CD4-positive, alpha-beta memory T cell (primary cell): ENCODE measurements around the gene ZC3HAV1. TPM values are rescaled to one million over a fixed set of nuclear protein-coding genes. Genes with fewer than 3 reads are reported as not detected.

Experiments used
- CTCF ChIA-PET: fragments of 350-600 bp; sonication (Branson Sonifier 250); formaldehyde crosslinking; loops from one replicate; lab custom pipeline; 2021; ENCODE audit warnings: inconsistent platforms; ENCODE audit not compliant: partially characterized antibody; lab: Charles Lee
- POLR2A ChIA-PET: fragments of 350-600 bp; sonication (Branson Sonifier 250); formaldehyde crosslinking; loops from one replicate; lab custom pipeline; 2021; ENCODE audit not compliant: partially characterized antibody; lab: Charles Lee
- DNase-seq, 5 donors: peaks; one replicate each; pipeline versions ENCODE4 v3.0.0 to v3.0.0-alpha.2; 2020 to 2022; ENCODE audit warnings: mixed read lengths in 1 of 5
- H3K27ac ChIP-seq: one replicate; pipeline ENCODE4 v1.7.0; 2013; ENCODE audit warnings: low read depth, low read length
- H3K27me3 ChIP-seq: 2 replicates; pipeline ENCODE4 v1.7.0; 2013; ENCODE audit warnings: mild to moderate bottlenecking, low read length, moderate library complexity; ENCODE audit not compliant: insufficient read depth
- H3K36me3 ChIP-seq: 2 replicates; pipeline ENCODE4 v1.7.0; 2013; ENCODE audit warnings: mild to moderate bottlenecking, low read length, moderate library complexity; ENCODE audit not compliant: insufficient read depth
- H3K4me1 ChIP-seq: 2 replicates; pipeline ENCODE4 v1.7.0; 2013; ENCODE audit warnings: mild to moderate bottlenecking, low read length, moderate library complexity; ENCODE audit not compliant: insufficient read depth
- H3K4me3 ChIP-seq, 2 donors: one replicate each; pipeline ENCODE4 v1.7.0; 2013; ENCODE audit warnings: low read length in 2 of 2, mild to moderate bottlenecking in 1 of 2
- H3K9me3 ChIP-seq, 2 donors: one replicate each; pipeline ENCODE4 v1.7.0; 2013; ENCODE audit warnings: low read length in 2 of 2, control low read depth in 1 of 2; ENCODE audit not compliant: control insufficient read depth in 1 of 2
- H3K27ac Mint-ChIP-seq, 7 donors: one replicate each; pipeline ENCODE4 v1.8.0; 2020 to 2021; ENCODE audit warnings: mixed read lengths in 7 of 7, mild to moderate bottlenecking in 6 of 7, inconsistent platforms in 3 of 7, moderate library complexity in 3 of 7
- H3K27me3 Mint-ChIP-seq, 2 donors: one replicate each; pipeline ENCODE4 v1.8.0; 2020 to 2021; ENCODE audit warnings: mixed read lengths in 2 of 2
- H3K36me3 Mint-ChIP-seq, 2 donors: one replicate each; pipeline ENCODE4 v1.8.0; 2020 to 2021; ENCODE audit warnings: mixed read lengths in 2 of 2, inconsistent platforms in 1 of 2, mild to moderate bottlenecking in 1 of 2
- H3K4me1 Mint-ChIP-seq, 4 donors: one replicate each; pipeline ENCODE4 v1.8.0; 2020 to 2021; ENCODE audit warnings: mixed read lengths in 4 of 4, mild to moderate bottlenecking in 1 of 4
- H3K4me3 Mint-ChIP-seq, 8 donors: one replicate each; pipeline ENCODE4 v1.8.0; 2020 to 2021; ENCODE audit warnings: mixed read lengths in 8 of 8, mild to moderate bottlenecking in 7 of 8, moderate library complexity in 6 of 8, inconsistent platforms in 3 of 8
- H3K9me3 Mint-ChIP-seq, 8 donors: one replicate each; pipeline ENCODE4 v1.8.0; 2020 to 2021; ENCODE audit warnings: mixed read lengths in 8 of 8, mild to moderate bottlenecking in 5 of 8, inconsistent platforms in 3 of 8, moderate library complexity in 1 of 8
- intact Hi-C: fragments of 100-400 bp; cut with micrococcal nuclease; formaldehyde crosslinking; loops from one replicate; pipeline ENCODE4 v1.15.1; 2023
- polyA plus RNA-seq, 2 donors: library from polyadenylated mRNA; unstranded; fragments of 300-500 nt; fragmentation: Illumina TruSeq; gene quantifications; one replicate each; pipeline ENCODE4 v1.2.3, GENCODE V29; 2021
- total RNA-seq, 2 experiments: library from RNA; stranded (reverse); gene quantifications; one replicate each; pipeline ENCODE4 v1.2.3, GENCODE V29; 2021

The ZC3HAV1 gene
- total and polyA plus RNA-seq, 4 experiments from 2014 or later = 150 to 169 (median 157) TPM

DNA sequence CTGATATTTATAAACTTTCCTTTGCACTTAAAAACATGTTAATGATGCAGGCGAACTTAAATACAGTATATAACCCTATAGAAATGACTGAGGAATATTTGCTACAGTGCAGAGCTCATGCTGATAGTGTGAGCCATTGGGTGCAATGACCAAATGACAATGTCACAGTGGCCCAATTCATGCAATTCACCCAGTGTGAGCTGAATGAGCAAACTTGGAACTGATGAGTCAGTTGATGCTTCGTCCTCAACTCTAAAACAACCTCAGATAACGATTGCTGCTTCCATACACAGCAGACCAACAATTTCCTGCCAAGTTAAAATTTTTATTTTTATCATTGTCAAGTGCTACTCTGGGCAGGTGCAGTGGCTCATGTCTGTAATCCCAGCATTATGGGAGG, 61.5 kb downstream of the ZC3HAV1 start:
- intact Hi-C loops = no loop called here
- Mint-ChIP-seq H3K36me3 (peaks cover 74 to 83% of the 10 kb centered on the region in 2 donors), H3K27ac (peak overlapping the region in 3 of 7 donors; percentile 19 to 80 (median 70)), H3K9me3 (peaks cover 0 to 2% (median 0%) of the 10 kb centered on the region in 8 donors), H3K4me3 (no peak overlapping the region), H3K4me1 (peaks cover 44 to 77% (median 59%) of the 10 kb centered on the region in 4 donors), H3K27me3 (no peaks in the 10 kb centered on the region)
- Histone ChIP-seq H3K27ac (no peak overlapping the region), H3K4me1 (peaks cover 46% of the 10 kb centered on the region), H3K36me3 (peaks cover 70% of the 10 kb centered on the region), H3K27me3 (no peaks in the 10 kb centered on the region), H3K9me3 (no peaks in the 10 kb centered on the region), H3K4me3 (no peak overlapping the region)
- CTCF ChIA-PET = interaction anchor here (2.1 to 2.2 kb wide), 2 partner anchors 27 to 31 kb away, joined by 10 to 14 read pairs; no protein-coding TSS in a partner anchor
- no peak for DNase-seq
- POLR2A ChIA-PET = interaction anchor here (4.8 kb wide), 1 partner anchor 14 kb away, joined by 29 read pairs; the partner anchor contains the start of gene ZC3HAV1L

DNA sequence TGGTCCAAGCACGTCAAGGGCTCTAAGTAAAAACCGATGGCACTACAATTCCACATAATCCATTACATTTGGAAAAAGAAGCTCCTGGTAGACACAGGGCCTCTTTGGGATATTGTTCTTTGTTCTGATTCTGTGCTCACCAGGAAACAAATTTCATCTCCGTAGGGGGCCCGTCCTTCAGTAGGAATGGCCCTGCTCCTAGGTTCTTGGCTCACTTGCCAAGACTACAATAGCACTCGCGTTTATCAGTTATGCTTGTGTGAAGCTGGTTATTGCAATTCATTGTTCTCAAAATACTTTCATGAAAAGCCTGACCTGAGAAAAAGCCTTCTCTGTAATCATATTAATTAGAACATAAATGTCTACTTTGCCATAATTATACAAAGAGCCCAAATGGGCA, 63.4 kb downstream of the ZC3HAV1 start:
- H3K4me3 ChIP-seq = no peak overlapping the region
- DNase-seq = no peak
- Mint-ChIP-seq H3K4me3 (peak overlapping the region in 5 of 8 donors; percentile 34 to 72 (median 45)), H3K27ac (peak overlapping the region in 5 of 7 donors; percentile 36 to 85 (median 76)), H3K9me3 (peaks cover 0 to 3% (median 0%) of the 10 kb centered on the region in 8 donors), H3K27me3 (no peaks in the 10 kb centered on the region), H3K4me1 (peaks cover 53 to 83% (median 68%) of the 10 kb centered on the region in 4 donors), H3K36me3 (peaks cover 70 to 71% of the 10 kb centered on the region in 2 donors)
- intact Hi-C loops = no loop called here
- H3K36me3 ChIP-seq = peaks cover 57% of the 10 kb centered on the region
- ChIA-PET POLR2A (interaction anchor here (0.6 to 4.8 kb wide), 6 partner anchors 12 to 28 kb away, joined by 3 to 29 read pairs (median 3); partner anchors contain the start of gene ZC3HAV1L), CTCF (interaction anchor here (0.8 to 2.6 kb wide), 3 partner anchors 19 to 49 kb away, joined by 3 to 15 read pairs (median 3); no protein-coding TSS in a partner anchor)
- no peak overlapping the region for H3K27ac ChIP-seq
- H3K4me1 ChIP-seq = peaks cover 60% of the 10 kb centered on the region
- no peaks in the 10 kb centered on the region for H3K27me3 ChIP-seq
- no peaks in the 10 kb centered on the region for H3K9me3 ChIP-seq

DNA sequence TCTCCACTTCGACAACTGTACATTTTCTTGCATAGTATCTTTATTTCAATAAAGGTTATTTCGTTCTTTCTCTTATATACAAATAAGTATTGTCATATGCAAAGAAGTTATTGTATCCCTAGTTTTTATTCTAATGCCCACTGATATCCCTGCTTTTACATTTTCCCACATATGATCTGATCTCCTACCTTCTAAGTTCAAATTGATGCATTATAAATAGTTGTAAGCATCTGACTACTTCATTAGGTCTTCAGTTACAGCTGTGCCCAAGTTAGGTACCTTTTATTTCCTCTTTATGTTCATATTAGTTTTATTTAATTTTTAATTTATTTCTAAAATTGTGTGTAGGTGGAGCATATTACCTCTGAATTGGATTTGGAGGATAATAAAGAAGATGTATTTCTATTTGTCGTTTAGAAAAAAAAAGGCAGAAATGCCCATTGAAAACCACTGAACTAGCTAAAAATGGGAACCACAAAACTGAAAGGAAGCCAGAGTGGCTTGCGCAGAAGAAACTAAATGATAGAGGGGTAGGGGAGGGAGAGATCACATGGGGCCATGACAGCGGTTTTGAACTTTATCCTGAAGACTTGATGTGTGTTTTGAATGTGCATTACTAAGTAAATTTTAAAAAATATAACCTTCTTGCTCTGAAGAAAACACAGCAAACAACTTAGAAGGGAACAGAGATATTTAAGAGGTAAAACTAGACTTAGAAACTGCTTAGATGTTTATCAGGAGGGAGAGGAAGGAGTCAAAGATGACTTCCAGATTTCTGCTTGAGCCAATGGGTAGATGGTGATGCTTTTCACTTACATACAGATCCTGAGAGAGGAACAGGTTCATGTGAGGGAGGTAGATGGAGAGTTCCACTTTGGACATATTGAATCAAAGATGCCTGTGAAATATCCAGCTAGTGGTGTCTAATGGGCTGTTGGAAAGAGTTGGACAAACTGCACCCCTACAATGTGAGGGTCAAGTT, 64.4 kb downstream of the ZC3HAV1 start:
- peak overlapping the region; percentile 11 to 74 (median 64) for H3K4me3 Mint-ChIP-seq
- Histone ChIP-seq H3K9me3 (no peaks in the 10 kb centered on the region), H3K36me3 (peaks cover 46% of the 10 kb centered on the region), H3K4me3 (peak overlapping the region in 1 of 2 donors; percentile 8), H3K4me1 (peaks cover 61% of the 10 kb centered on the region), H3K27me3 (no peaks in the 10 kb centered on the region), H3K27ac (no peak overlapping the region)
- H3K27me3 Mint-ChIP-seq = no peaks in the 10 kb centered on the region
- H3K9me3 Mint-ChIP-seq = peaks cover 0 to 4% (median 0%) of the 10 kb centered on the region in 8 donors
- peak in 2 of 5 donors; percentile 32 to 43 for DNase-seq
- H3K27ac Mint-ChIP-seq = peak overlapping the region; percentile 26 to 93 (median 80)
- H3K36me3 Mint-ChIP-seq = peaks cover 61 to 63% of the 10 kb centered on the region in 2 donors
- peaks cover 53 to 87% (median 70%) of the 10 kb centered on the region in 4 donors for H3K4me1 Mint-ChIP-seq
- intact Hi-C loops = loop anchor here (1.0 to 2.0 kb wide), 4 partner anchors 10 to 30 kb away; no protein-coding TSS in a partner anchor
- ChIA-PET CTCF (interaction anchor here (0.9 to 2.6 kb wide), 5 partner anchors 10 to 159 kb away, joined by 3 to 15 read pairs (median 5); no protein-coding TSS in a partner anchor), POLR2A (interaction anchor here (0.6 to 4.8 kb wide), 11 partner anchors 11 to 285 kb away, joined by 3 to 29 read pairs (median 3); partner anchors contain the start of gene ZC3HAV1L)

DNA sequence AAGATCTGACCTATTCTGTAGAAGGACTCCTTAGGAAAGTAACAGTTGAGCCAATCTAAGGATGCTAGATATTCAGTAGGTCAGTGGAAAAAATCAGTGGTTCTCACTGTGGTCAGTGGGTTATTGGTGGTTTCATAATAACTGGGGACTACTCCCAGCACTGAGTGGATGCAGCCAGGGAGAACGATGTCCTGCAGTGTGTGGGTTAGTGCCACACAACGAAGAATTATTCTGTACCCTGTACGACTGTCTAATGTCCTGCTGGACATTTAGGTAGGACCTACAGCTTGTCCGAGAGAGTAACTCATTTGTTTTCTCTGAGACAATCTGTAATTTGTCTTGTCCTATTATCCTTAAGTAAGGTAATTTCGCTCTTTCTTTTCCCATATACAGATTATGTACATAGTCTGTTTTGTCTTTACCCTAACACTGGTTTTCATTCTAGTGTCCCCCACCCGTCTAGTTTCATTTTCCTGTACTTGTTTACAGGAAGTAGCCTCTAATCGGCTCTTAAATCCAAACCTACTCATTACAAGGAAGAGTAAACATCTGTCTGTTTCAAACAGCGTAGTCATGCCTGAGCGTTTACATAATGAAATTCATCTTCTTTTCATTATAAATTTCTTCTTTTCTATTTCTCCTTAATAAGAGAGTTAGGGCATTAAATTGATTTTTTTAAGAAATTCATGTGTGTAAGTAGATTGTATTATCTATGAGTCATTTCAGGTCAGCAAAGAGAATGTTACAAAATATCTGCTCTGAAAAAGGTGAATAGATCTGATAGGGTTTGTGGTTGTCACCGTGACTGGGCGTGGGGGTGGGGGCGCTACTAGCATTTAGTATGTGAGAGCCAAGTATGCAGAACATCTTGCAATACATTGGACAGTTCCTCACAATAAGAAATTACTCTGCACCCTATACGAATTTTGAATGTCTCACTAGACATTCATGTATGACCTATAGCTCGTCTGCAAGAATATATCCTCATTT, 65.4 kb downstream of the ZC3HAV1 start:
- Histone ChIP-seq H3K27ac (peak overlapping the region; percentile 15), H3K9me3 (no peaks in the 10 kb centered on the region), H3K27me3 (no peaks in the 10 kb centered on the region), H3K4me3 (no peak overlapping the region), H3K4me1 (peaks cover 61% of the 10 kb centered on the region), H3K36me3 (peaks cover 37% of the 10 kb centered on the region)
- ChIA-PET CTCF (interaction anchor here (0.9 to 2.6 kb wide), 6 partner anchors 9 to 158 kb away, joined by 4 to 15 read pairs (median 7); no protein-coding TSS in a partner anchor), POLR2A (interaction anchor here (0.6 to 4.8 kb wide), 13 partner anchors 7 to 284 kb away, joined by 3 to 29 read pairs (median 3); partner anchors contain the start of gene ZC3HAV1L)
- peaks cover 51 to 53% of the 10 kb centered on the region in 2 donors for H3K36me3 Mint-ChIP-seq
- intact Hi-C loops = loop anchor here (1.0 to 2.0 kb wide), 4 partner anchors 9 to 31 kb away; no protein-coding TSS in a partner anchor
- H3K27ac Mint-ChIP-seq = peak overlapping the region; percentile 57 to 93 (median 86)
- peak overlapping the region in 6 of 8 donors; percentile 51 to 77 (median 65) for H3K4me3 Mint-ChIP-seq
- H3K9me3 Mint-ChIP-seq = peaks cover 0 to 2% (median 0%) of the 10 kb centered on the region in 8 donors
- no peaks in the 10 kb centered on the region for H3K27me3 Mint-ChIP-seq
- peak; percentile 60 to 92 (median 68) for DNase-seq
- peaks cover 47 to 81% (median 61%) of the 10 kb centered on the region in 4 donors for H3K4me1 Mint-ChIP-seq

DNA sequence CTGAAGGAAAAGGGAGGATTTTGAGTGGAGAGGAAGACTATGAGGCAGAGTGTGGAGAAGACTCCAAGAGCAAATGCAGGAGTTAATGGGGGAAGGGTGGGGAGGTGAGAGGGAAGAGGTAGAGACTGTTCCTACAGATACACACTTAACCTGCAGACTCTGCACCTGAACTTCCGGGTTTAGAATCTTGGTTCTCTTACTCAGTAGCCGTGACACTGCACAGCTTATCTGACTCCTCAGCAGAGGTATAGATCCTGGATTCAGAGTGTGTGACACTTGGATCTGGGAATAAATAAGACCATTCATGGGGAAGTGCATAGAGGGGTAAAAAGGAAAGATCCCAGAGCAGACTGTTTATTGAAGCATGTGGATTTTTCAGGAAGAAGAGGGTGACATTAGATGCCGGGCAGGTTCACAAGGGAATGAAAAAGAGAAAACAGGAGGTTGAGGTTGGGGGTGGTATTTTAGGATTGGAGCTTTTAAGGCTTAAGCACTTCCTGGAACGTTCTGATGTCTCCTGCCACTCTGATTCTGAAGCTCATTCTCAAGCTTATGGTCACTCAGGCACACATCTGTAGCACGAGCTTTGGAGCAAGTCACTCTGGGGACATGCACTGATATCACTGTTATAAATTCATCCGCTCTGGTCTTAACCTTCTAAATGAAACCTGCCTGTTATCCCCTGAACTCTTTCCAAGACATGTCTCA, 68.0 kb downstream of the ZC3HAV1 start:
- peaks cover 15% of the 10 kb centered on the region for H3K36me3 ChIP-seq
- intact Hi-C loops = no loop called here
- peak overlapping the region in 1 of 8 donors; percentile 59 for H3K4me3 Mint-ChIP-seq
- peaks cover 51% of the 10 kb centered on the region for H3K4me1 ChIP-seq
- H3K27ac ChIP-seq = no peak overlapping the region
- H3K9me3 ChIP-seq = no peaks in the 10 kb centered on the region
- peaks cover 36 to 61% (median 49%) of the 10 kb centered on the region in 4 donors for H3K4me1 Mint-ChIP-seq
- DNase-seq = no peak
- no peak overlapping the region for H3K4me3 ChIP-seq
- ChIA-PET CTCF (interaction anchor here (0.6 to 2.3 kb wide), 7 partner anchors 8 to 155 kb away, joined by 3 to 9 read pairs (median 4); no protein-coding TSS in a partner anchor), POLR2A (interaction anchor here (0.9 to 2.1 kb wide), 10 partner anchors 10 to 155 kb away, joined by 3 to 10 read pairs (median 4); a partner anchor contains a TSS)
- H3K27me3 ChIP-seq = no peaks in the 10 kb centered on the region
- H3K27ac Mint-ChIP-seq = peak overlapping the region; percentile 19 to 91 (median 73)
- H3K27me3 Mint-ChIP-seq = no peaks in the 10 kb centered on the region
- peaks cover 0 to 2% (median 0%) of the 10 kb centered on the region in 8 donors for H3K9me3 Mint-ChIP-seq
- peaks cover 29 to 32% of the 10 kb centered on the region in 2 donors for H3K36me3 Mint-ChIP-seq
